SK-N-SH treated with all-trans-retinoic acid at 6 μM for 48 hours (cell line): ENCODE measurements around the gene PRKG1.

ENCODE experiments used
- ATAC-seq: fragments of 200-7000 bp; cut with Tn5 transposase; 3 replicates; pipeline ENCODE4 v1.9.1; 2020; ENCODE audit warnings: mild to moderate bottlenecking, moderate library complexity
- BACH2 ChIP-seq: fragments of 250-450 bp; sonication (Bioruptor Pico); IDR thresholded peaks from 2 replicates; pipeline ENCODE4 v1.9.0; 2021; ENCODE audit warnings: mild to moderate bottlenecking, borderline replicate concordance
- CREB5 ChIP-seq: fragments of 250-450 bp; sonication (Bioruptor Pico); IDR thresholded peaks from 2 replicates; pipeline ENCODE4 v1.5.1; 2020; ENCODE audit warnings: low read depth, mild to moderate bottlenecking, moderate library complexity
- CSDC2 ChIP-seq: fragments of 250-450 bp; sonication (Bioruptor Pico); IDR thresholded peaks from 2 replicates; pipeline ENCODE4 v1.5.0; 2020; ENCODE audit warnings: mild to moderate bottlenecking, moderate library complexity
- CSRNP3 ChIP-seq: fragments of 250-450 bp; sonication (Bioruptor Pico); IDR thresholded peaks from 2 replicates; pipeline ENCODE4 v1.5.1; 2021; ENCODE audit warnings: mild to moderate bottlenecking, moderate library complexity
- ESRRG ChIP-seq: fragments of 250-450 bp; sonication (Bioruptor Pico); IDR thresholded peaks from 2 replicates; pipeline ENCODE4 v1.6.1; 2021; ENCODE audit warnings: mild to moderate bottlenecking
- GLIS3 ChIP-seq: fragments of 250-450 bp; sonication (Bioruptor Pico); IDR thresholded peaks from 2 replicates; pipeline ENCODE4 v1.5.0; 2020; ENCODE audit warnings: mild to moderate bottlenecking, moderate library complexity
- ISL1 ChIP-seq: fragments of 250-450 bp; sonication (Bioruptor Pico); IDR thresholded peaks from 2 replicates; pipeline ENCODE4 v2.1.2; 2022; ENCODE audit warnings: mild to moderate bottlenecking, moderate library complexity
- OSR1 ChIP-seq: fragments of 250-450 bp; sonication (Bioruptor Pico); IDR thresholded peaks from 2 replicates; pipeline ENCODE4 v1.8.0; 2022; ENCODE audit warnings: moderate library complexity, mild to moderate bottlenecking, inconsistent platforms
- PATZ1 ChIP-seq: fragments of 250-450 bp; sonication (Bioruptor Pico); IDR thresholded peaks from 2 replicates; pipeline ENCODE4 v1.8.0; 2020; ENCODE audit warnings: mild to moderate bottlenecking, moderate library complexity, borderline replicate concordance
- POU6F1 ChIP-seq: fragments of 250-450 bp; sonication (Bioruptor Pico); IDR thresholded peaks from 2 replicates; pipeline ENCODE4 v1.8.0; 2021; ENCODE audit warnings: low read depth, mild to moderate bottlenecking, moderate library complexity, borderline replicate concordance
- PPARA ChIP-seq: fragments of 250-450 bp; sonication (Bioruptor Pico); IDR thresholded peaks from 2 replicates; pipeline ENCODE4 v1.5.0; 2020; ENCODE audit warnings: mild to moderate bottlenecking, borderline replicate concordance
- RARB ChIP-seq: fragments of 250-450 bp; sonication (Bioruptor Pico); IDR thresholded peaks from 2 replicates; pipeline ENCODE4 v1.8.0; 2021; ENCODE audit warnings: mild to moderate bottlenecking, moderate library complexity
- SNAI2 ChIP-seq: fragments of 250-450 bp; sonication (Bioruptor Pico); IDR thresholded peaks from 2 replicates; pipeline ENCODE4 v1.5.0; 2020; ENCODE audit warnings: mild to moderate bottlenecking, moderate library complexity
- TCF4 ChIP-seq: fragments of 250-450 bp; sonication (Bioruptor Pico); IDR thresholded peaks from 2 replicates; pipeline ENCODE4 v1.8.0; 2021; ENCODE audit warnings: mild to moderate bottlenecking, moderate library complexity, borderline replicate concordance
- TOX ChIP-seq: fragments of 250-450 bp; sonication (Bioruptor Pico); IDR thresholded peaks from 2 replicates; pipeline ENCODE4 v1.8.0; 2021; ENCODE audit warnings: mild to moderate bottlenecking, moderate library complexity, borderline replicate concordance
- ZC3H10 ChIP-seq: fragments of 250-450 bp; sonication (Bioruptor Pico); IDR thresholded peaks from 2 replicates; pipeline ENCODE4 v1.5.1; 2021; ENCODE audit warnings: mild to moderate bottlenecking, moderate library complexity
- ZFP30 ChIP-seq: fragments of 450-650 bp; formaldehyde crosslinking; IDR thresholded peaks from 2 replicates; pipeline ENCODE4 v1.5.0; 2022; ENCODE audit warnings: mild to moderate bottlenecking, moderate library complexity
- ZNF565 ChIP-seq: fragments of 450-650 bp; formaldehyde crosslinking; conservative IDR thresholded peaks from 2 replicates; pipeline ENCODE4 v1.5.0; 2020; ENCODE audit warnings: low read depth, mild to moderate bottlenecking, moderate library complexity
- ZNF70 ChIP-seq: fragments of 450-650 bp; formaldehyde crosslinking; IDR thresholded peaks from 2 replicates; pipeline ENCODE4 v1.5.0; 2020; ENCODE audit warnings: mild to moderate bottlenecking, moderate library complexity
- ZNF8 ChIP-seq: fragments of 450-650 bp; formaldehyde crosslinking; IDR thresholded peaks from 2 replicates; pipeline ENCODE4 v1.5.0; 2020; ENCODE audit warnings: mild to moderate bottlenecking, moderate library complexity

The PRKG1 gene

GRCh38 chr10:51789118-51789517 lies 714.8 kb downstream of the PRKG1 start:
- no peak for ATAC-seq
- TF ChIP-seq GLIS3 (CRISPR knock-in tag) (no peak), SNAI2 (CRISPR knock-in tag) (no peak), ZFP30 (no peak), TCF4 (CRISPR knock-in tag) (no peak), ZNF70 (CRISPR knock-in tag) (no peak), OSR1 (no peak), ISL1 (CRISPR knock-in tag) (no peak), PPARA (no peak), CSDC2 (CRISPR knock-in tag) (no peak), POU6F1 (CRISPR knock-in tag) (no peak), RARB (CRISPR knock-in tag) (no peak), TOX (no peak)

- ATAC-seq: no peak
- TF ChIP-seq ZFP30: no peak
- no peak for TF ChIP-seq TCF4 (CRISPR knock-in tag)
- no peak for TF ChIP-seq RARB (CRISPR knock-in tag)
- TF ChIP-seq GLIS3 (CRISPR knock-in tag): no peak
- no peak for TF ChIP-seq PATZ1 (CRISPR knock-in tag)
- TF ChIP-seq CSRNP3 (CRISPR knock-in tag): no peak
- no peak for TF ChIP-seq POU6F1 (CRISPR knock-in tag)
- no peak for TF ChIP-seq ZC3H10
- TF ChIP-seq ZNF70 (CRISPR knock-in tag): no peak
- TF ChIP-seq ZNF565 (CRISPR knock-in tag): no peak
- TF ChIP-seq CREB5 (CRISPR knock-in tag): no peak
These were observed 715.6 kb downstream of the PRKG1 start for GRCh38 chr10:51789903-51790302.

GRCh38 chr10:51792678-51793077 lies 718.4 kb downstream of the PRKG1 start:
- no peak for ATAC-seq
- TF ChIP-seq POU6F1 (CRISPR knock-in tag): no peak
- TF ChIP-seq PATZ1 (CRISPR knock-in tag): no peak
- TF ChIP-seq CREB5 (CRISPR knock-in tag): no peak
- no peak for TF ChIP-seq PPARA
- no peak for TF ChIP-seq ESRRG (CRISPR knock-in tag)
- no peak for TF ChIP-seq OSR1
- TF ChIP-seq ZNF8 (CRISPR knock-in tag): no peak
- TF ChIP-seq ZC3H10: no peak
- no peak for TF ChIP-seq ZNF565 (CRISPR knock-in tag)
- TF ChIP-seq BACH2: no peak
- no peak for TF ChIP-seq TCF4 (CRISPR knock-in tag)
- no peak for TF ChIP-seq GLIS3 (CRISPR knock-in tag)
- TF ChIP-seq, all 23 proteins: peak for 0
